Esophagus squamous epithelium (tissue), 4 donors: ENCODE data around the gene RIOX2.

Experiments
- CTCF ChIP-seq, 6 experiments: fragments of 450-650 bp in 4 of 6; fragments of 200-600 bp in 2 of 6; sonication (generic) in 2 of 6; IDR thresholded peaks; one replicate each; pipeline ENCODE4 v1.5.1; 2016 to 2019; ENCODE audit warnings: antibody characterized with exemption in 6 of 6, mild to moderate bottlenecking in 4 of 6, moderate library complexity in 4 of 6
- POLR2A ChIP-seq, 4 donors: fragments of 450-650 bp; IDR thresholded peaks; one replicate each; pipeline ENCODE4 v1.6.1; 2017; ENCODE audit warnings: antibody characterized with exemption in 4 of 4, mild to moderate bottlenecking in 4 of 4, moderate library complexity in 3 of 4

- no peak for TF ChIP-seq CTCF (IDR thresholded peaks at IDR 0.05)
- no peak for TF ChIP-seq POLR2A (IDR thresholded peaks at IDR 0.05)
Observed at GRCh38 chr3:97914388-97914787, 57.8 kb downstream of the RIOX2 start.
